ENCODE measurements around the gene ZNF827.

Gene ZNF827

GRCh38 chr4:145871209-145871608, 67.4 kb downstream of the ZNF827 start:
- H3K4me1 ChIP-seq (ENCODE audit: insufficient read depth, low read length) = no peaks in the 10 kb centered on the region
- no peak overlapping the region for H3K9ac ChIP-seq (ENCODE audit: low read depth, low read length)
- H3K36me3 ChIP-seq (ENCODE audit: insufficient read depth, low read depth, low read length) = peaks cover 42% of the 10 kb centered on the region
- H3K9me3 ChIP-seq (ENCODE audit: insufficient read depth, low read depth, low read length) = no peaks in the 10 kb centered on the region
- H3K27me3 ChIP-seq (ENCODE audit: insufficient read depth, low read length) = no peaks in the 10 kb centered on the region
- H3K27ac ChIP-seq (ENCODE audit: low read length) = no peak overlapping the region
- no peak overlapping the region for H3K4me3 ChIP-seq (ENCODE audit: low read length)

- Histone ChIP-seq H3K4me3 (ENCODE audit: low read length) (no peak overlapping the region), H3K27ac (ENCODE audit: low read length) (no peak overlapping the region), H3K36me3 (ENCODE audit: insufficient read depth, low read depth, low read length) (peaks cover 36% of the 10 kb centered on the region), H3K9ac (ENCODE audit: low read depth, low read length) (no peak overlapping the region), H3K4me1 (ENCODE audit: insufficient read depth, low read length) (peaks cover 6% of the 10 kb centered on the region), H3K9me3 (ENCODE audit: insufficient read depth, low read depth, low read length) (no peaks in the 10 kb centered on the region), H3K27me3 (ENCODE audit: insufficient read depth, low read length) (no peaks in the 10 kb centered on the region)
Observed at GRCh38 chr4:145870155-145871020, 68.2 kb downstream of the ZNF827 start.

- Histone ChIP-seq H3K4me1 (ENCODE audit: insufficient read depth, low read length) (peaks cover 8% of the 10 kb centered on the region), H3K9me3 (ENCODE audit: insufficient read depth, low read depth, low read length) (no peaks in the 10 kb centered on the region), H3K36me3 (ENCODE audit: insufficient read depth, low read depth, low read length) (peaks cover 32% of the 10 kb centered on the region), H3K9ac (ENCODE audit: low read depth, low read length) (no peak overlapping the region), H3K27me3 (ENCODE audit: insufficient read depth, low read length) (no peaks in the 10 kb centered on the region), H3K4me3 (ENCODE audit: low read length) (no peak overlapping the region), H3K27ac (ENCODE audit: low read length) (no peak overlapping the region)
Observed at GRCh38 chr4:145868637-145869409, 69.8 kb downstream of the ZNF827 start.

- H3K4me3 ChIP-seq (ENCODE audit: low read length) = no peak overlapping the region
- no peaks in the 10 kb centered on the region for H3K27me3 ChIP-seq (ENCODE audit: insufficient read depth, low read length)
- no peak overlapping the region for H3K27ac ChIP-seq (ENCODE audit: low read length)
- peaks cover 32% of the 10 kb centered on the region for H3K36me3 ChIP-seq (ENCODE audit: insufficient read depth, low read depth, low read length)
- no peaks in the 10 kb centered on the region for H3K9me3 ChIP-seq (ENCODE audit: insufficient read depth, low read depth, low read length)
- no peak overlapping the region for H3K9ac ChIP-seq (ENCODE audit: low read depth, low read length)
- H3K4me1 ChIP-seq (ENCODE audit: insufficient read depth, low read length) = peaks cover 10% of the 10 kb centered on the region
Observed at GRCh38 chr4:145867406-145867805, 71.2 kb downstream of the ZNF827 start.

GRCh38 chr4:145866991-145867390, 71.6 kb downstream of the ZNF827 start:
- H3K27ac ChIP-seq (ENCODE audit: low read length) = no peak overlapping the region

GRCh38 chr4:145865274-145865941, 73.2 kb downstream of the ZNF827 start:
- Histone ChIP-seq H3K4me3 (ENCODE audit: low read length) (no peak overlapping the region), H3K36me3 (ENCODE audit: insufficient read depth, low read depth, low read length) (peaks cover 29% of the 10 kb centered on the region), H3K27me3 (ENCODE audit: insufficient read depth, low read length) (no peaks in the 10 kb centered on the region), H3K4me1 (ENCODE audit: insufficient read depth, low read length) (peaks cover 22% of the 10 kb centered on the region), H3K9ac (ENCODE audit: low read depth, low read length) (no peak overlapping the region), H3K27ac (ENCODE audit: low read length) (no peak overlapping the region), H3K9me3 (ENCODE audit: insufficient read depth, low read depth, low read length) (no peaks in the 10 kb centered on the region)

More at GRCh38 chr4:145866991-145867390, 71.6 kb downstream of the ZNF827 start:
- Histone ChIP-seq H3K9me3 (ENCODE audit: insufficient read depth, low read depth, low read length) (no peaks in the 10 kb centered on the region), H3K9ac (ENCODE audit: low read depth, low read length) (no peak overlapping the region), H3K36me3 (ENCODE audit: insufficient read depth, low read depth, low read length) (peaks cover 30% of the 10 kb centered on the region), H3K4me3 (ENCODE audit: low read length) (no peak overlapping the region), H3K4me1 (ENCODE audit: insufficient read depth, low read length) (peaks cover 14% of the 10 kb centered on the region), H3K27me3 (ENCODE audit: insufficient read depth, low read length) (no peaks in the 10 kb centered on the region)

- Histone ChIP-seq H3K9ac (ENCODE audit: low read depth, low read length) (no peak overlapping the region), H3K4me3 (ENCODE audit: low read length) (no peak overlapping the region), H3K4me1 (ENCODE audit: insufficient read depth, low read length) (peaks cover 22% of the 10 kb centered on the region), H3K27me3 (ENCODE audit: insufficient read depth, low read length) (no peaks in the 10 kb centered on the region), H3K27ac (ENCODE audit: low read length) (no peak overlapping the region), H3K9me3 (ENCODE audit: insufficient read depth, low read depth, low read length) (no peaks in the 10 kb centered on the region), H3K36me3 (ENCODE audit: insufficient read depth, low read depth, low read length) (peaks cover 34% of the 10 kb centered on the region)
Observed at GRCh38 chr4:145863191-145863590, 75.4 kb downstream of the ZNF827 start.

- Histone ChIP-seq H3K4me1 (ENCODE audit: insufficient read depth, low read length) (peaks cover 22% of the 10 kb centered on the region), H3K27ac (ENCODE audit: low read length) (no peak overlapping the region), H3K9ac (ENCODE audit: low read depth, low read length) (no peak overlapping the region), H3K9me3 (ENCODE audit: insufficient read depth, low read depth, low read length) (no peaks in the 10 kb centered on the region), H3K4me3 (ENCODE audit: low read length) (no peak overlapping the region), H3K27me3 (ENCODE audit: insufficient read depth, low read length) (no peaks in the 10 kb centered on the region), H3K36me3 (ENCODE audit: insufficient read depth, low read depth, low read length) (peaks cover 19% of the 10 kb centered on the region)
Observed at GRCh38 chr4:145861336-145862318, 77.0 kb downstream of the ZNF827 start.

GRCh38 chr4:145860897-145861296, 77.7 kb downstream of the ZNF827 start:
- H3K27ac ChIP-seq (ENCODE audit: low read length) = no peak overlapping the region
- H3K9ac ChIP-seq (ENCODE audit: low read depth, low read length) = no peak overlapping the region
- peaks cover 21% of the 10 kb centered on the region for H3K4me1 ChIP-seq (ENCODE audit: insufficient read depth, low read length)
- peaks cover 18% of the 10 kb centered on the region for H3K36me3 ChIP-seq (ENCODE audit: insufficient read depth, low read depth, low read length)
- H3K27me3 ChIP-seq (ENCODE audit: insufficient read depth, low read length) = no peaks in the 10 kb centered on the region
- H3K4me3 ChIP-seq (ENCODE audit: low read length) = no peak overlapping the region
- no peaks in the 10 kb centered on the region for H3K9me3 ChIP-seq (ENCODE audit: insufficient read depth, low read depth, low read length)

GRCh38 chr4:145860446-145860845, 78.2 kb downstream of the ZNF827 start:
- no peaks in the 10 kb centered on the region for H3K27me3 ChIP-seq (ENCODE audit: insufficient read depth, low read length)

GRCh38 chr4:145859926-145860325, 78.7 kb downstream of the ZNF827 start:
- Histone ChIP-seq H3K4me3 (ENCODE audit: low read length) (no peak overlapping the region), H3K4me1 (ENCODE audit: insufficient read depth, low read length) (peaks cover 14% of the 10 kb centered on the region; the same call in 1 of the 2 replicates), H3K27ac (ENCODE audit: low read length) (no peak overlapping the region), H3K27me3 (ENCODE audit: insufficient read depth, low read length) (no peaks in the 10 kb centered on the region), H3K9me3 (ENCODE audit: insufficient read depth, low read depth, low read length) (no peaks in the 10 kb centered on the region), H3K36me3 (ENCODE audit: insufficient read depth, low read depth, low read length) (peaks cover 18% of the 10 kb centered on the region), H3K9ac (ENCODE audit: low read depth, low read length) (no peak overlapping the region)

More at GRCh38 chr4:145860446-145860845, 78.2 kb downstream of the ZNF827 start:
- Histone ChIP-seq H3K4me3 (ENCODE audit: low read length) (no peak overlapping the region), H3K36me3 (ENCODE audit: insufficient read depth, low read depth, low read length) (peaks cover 18% of the 10 kb centered on the region), H3K4me1 (ENCODE audit: insufficient read depth, low read length) (peaks cover 16% of the 10 kb centered on the region), H3K27ac (ENCODE audit: low read length) (no peak overlapping the region), H3K9me3 (ENCODE audit: insufficient read depth, low read depth, low read length) (no peaks in the 10 kb centered on the region), H3K9ac (ENCODE audit: low read depth, low read length) (no peak overlapping the region)

Measured in iPS-20b (cell line).